Measurements from ENCODE around the gene PTPRN2. TPM values are rescaled to one million over a fixed set of nuclear protein-coding genes. Genes with fewer than 3 reads are reported as not detected.

Gene PTPRN2
- total RNA-seq, 1 donor from 2014 or later = 2.4 TPM

- no peak for TF ChIP-seq CTCF (IDR thresholded peaks at IDR 0.05; ENCODE audit: insufficient read depth, low read length, poor library complexity, severe bottlenecking)
Observed at GRCh38 chr7:158188676-158189075, 398.9 kb downstream of the PTPRN2 start.

GRCh38 chr7:158187694-158187994 is 400.0 kb downstream of the PTPRN2 start:
- Histone ChIP-seq H3K27me3 (ENCODE audit: control insufficient read depth, insufficient read depth, low read length) (no peaks in the 10 kb centered on the region), H3K36me3 (ENCODE audit: control insufficient read depth, insufficient read depth, low read length) (no peaks in the 10 kb centered on the region), H3K4me3 (ENCODE audit: low read depth, low read length) (no peak overlapping the region)
- TF ChIP-seq CTCF (IDR thresholded peaks at IDR 0.05; ENCODE audit: insufficient read depth, low read length, poor library complexity, severe bottlenecking) = no peak
- DNase-seq (ENCODE audit: low read depth) = no peak

More at GRCh38 chr7:158188676-158189075, 398.9 kb downstream of the PTPRN2 start:
- Histone ChIP-seq H3K4me3 (ENCODE audit: low read depth, low read length) (no peak overlapping the region), H3K36me3 (ENCODE audit: control insufficient read depth, insufficient read depth, low read length) (no peaks in the 10 kb centered on the region), H3K27me3 (ENCODE audit: control insufficient read depth, insufficient read depth, low read length) (no peaks in the 10 kb centered on the region)
- DNase-seq (ENCODE audit: low read depth) = no peak

- DNase-seq (ENCODE audit: low read depth) = no peak
- no peaks in the 10 kb centered on the region for H3K36me3 ChIP-seq (ENCODE audit: control insufficient read depth, insufficient read depth, low read length)
- H3K4me3 ChIP-seq (ENCODE audit: low read depth, low read length) = no peak overlapping the region
- no peak for TF ChIP-seq CTCF (IDR thresholded peaks at IDR 0.05; ENCODE audit: insufficient read depth, low read length, poor library complexity, severe bottlenecking)
- no peaks in the 10 kb centered on the region for H3K27me3 ChIP-seq (ENCODE audit: control insufficient read depth, insufficient read depth, low read length)
Observed at GRCh38 chr7:158186864-158187693, 400.5 kb downstream of the PTPRN2 start.

- Histone ChIP-seq H3K36me3 (ENCODE audit: control insufficient read depth, insufficient read depth, low read length) (no peaks in the 10 kb centered on the region), H3K27me3 (ENCODE audit: control insufficient read depth, insufficient read depth, low read length) (no peaks in the 10 kb centered on the region), H3K4me3 (ENCODE audit: low read depth, low read length) (no peak overlapping the region)
- no peak for DNase-seq (ENCODE audit: low read depth)
- no peak for TF ChIP-seq CTCF (IDR thresholded peaks at IDR 0.05; ENCODE audit: insufficient read depth, low read length, poor library complexity, severe bottlenecking)
Observed at GRCh38 chr7:158186406-158186805, 401.2 kb downstream of the PTPRN2 start.

GRCh38 chr7:158185653-158186052 is 402.0 kb downstream of the PTPRN2 start:
- DNase-seq (ENCODE audit: low read depth) = no peak
- Histone ChIP-seq H3K36me3 (ENCODE audit: control insufficient read depth, insufficient read depth, low read length) (no peaks in the 10 kb centered on the region), H3K4me3 (ENCODE audit: low read depth, low read length) (no peak overlapping the region), H3K27me3 (ENCODE audit: control insufficient read depth, insufficient read depth, low read length) (no peaks in the 10 kb centered on the region)
- no peak for TF ChIP-seq CTCF (IDR thresholded peaks at IDR 0.05; ENCODE audit: insufficient read depth, low read length, poor library complexity, severe bottlenecking)

GRCh38 chr7:158183431-158183830 is 404.2 kb downstream of the PTPRN2 start:
- Histone ChIP-seq H3K27me3 (ENCODE audit: control insufficient read depth, insufficient read depth, low read length) (no peaks in the 10 kb centered on the region), H3K36me3 (ENCODE audit: control insufficient read depth, insufficient read depth, low read length) (no peaks in the 10 kb centered on the region), H3K4me3 (ENCODE audit: low read depth, low read length) (no peak overlapping the region)
- no peak for TF ChIP-seq CTCF (IDR thresholded peaks at IDR 0.05; ENCODE audit: insufficient read depth, low read length, poor library complexity, severe bottlenecking)
- no peak for DNase-seq (ENCODE audit: low read depth)

All from kidney epithelial cell (primary cell).